AG09309 (cell line): ENCODE data around the gene TMX4.

Source experiments
- DNase-seq: peaks from one replicate; pipeline ENCODE4 v3.0.0-alpha.2; 2010; ENCODE audit warnings: low read depth
- H3K4me3 ChIP-seq: 2 replicates; pipeline ENCODE4 v1.5.1; 2011; ENCODE audit warnings: mild to moderate bottlenecking, low read depth, low read length, moderate library complexity; ENCODE audit not compliant: control insufficient read depth
- CTCF ChIP-seq: IDR thresholded peaks from 2 replicates; pipeline ENCODE4 v1.5.1; 2011; ENCODE audit warnings: mild to moderate bottlenecking, low read depth, low read length, inconsistent platforms; ENCODE audit not compliant: insufficient read depth, control insufficient read depth; ENCODE audit errors: missing control alignments

The TMX4 gene

DNA sequence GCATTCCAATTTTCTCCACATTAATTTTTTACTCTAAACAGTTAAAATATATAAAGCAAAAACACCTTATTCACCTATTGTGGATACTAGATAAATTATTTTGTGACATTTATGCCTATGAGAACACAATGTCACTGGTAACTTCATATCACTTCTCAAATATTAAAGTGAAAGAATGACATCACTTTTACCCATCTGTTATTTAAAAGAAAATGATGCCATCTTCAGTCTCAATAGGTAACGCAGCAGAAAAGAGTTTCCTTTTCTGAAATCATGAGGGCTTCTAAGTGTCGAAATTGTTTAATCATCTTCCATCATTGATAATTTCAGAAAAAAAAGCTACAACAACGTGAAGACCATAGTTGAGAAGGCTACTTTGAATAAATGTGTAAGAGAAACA lies 82.2 kb downstream of the TMX4 start:
- no peak for DNase-seq
- TF ChIP-seq CTCF = no peak
- H3K4me3 ChIP-seq = no peak overlapping the region

- no peak for DNase-seq
- TF ChIP-seq CTCF = no peak
These were observed 84.5 kb downstream of the TMX4 start for GRCh38 chr20:7935027-7935551.

GRCh38 chr20:7933346-7933745 lies 86.2 kb downstream of the TMX4 start:
- TF ChIP-seq CTCF = no peak
- H3K4me3 ChIP-seq = no peak overlapping the region
- no peak for DNase-seq

More at GRCh38 chr20:7935027-7935551, 84.5 kb downstream of the TMX4 start:
- no peak overlapping the region for H3K4me3 ChIP-seq

- H3K4me3 ChIP-seq = no peak overlapping the region
- no peak for TF ChIP-seq CTCF
- DNase-seq = no peak
These were observed 89.2 kb downstream of the TMX4 start for GRCh38 chr20:7930343-7930742.
